GM12864 (cell line): ENCODE results near the gene WASF2.

Experiments used
- DNase-seq: peaks from one replicate; pipeline ENCODE4 v3.0.0-alpha.2; 2011; ENCODE audit warnings: low read depth
- H3K4me3 ChIP-seq: 2 replicates; pipeline ENCODE4 v1.5.1; 2011; ENCODE audit warnings: mild to moderate bottlenecking, low read depth, low read length, control low read depth
- TF ChIP-seq, protein P1 (sequence below): IDR thresholded peaks from 2 replicates; pipeline ENCODE4 v1.5.1; 2011; ENCODE audit warnings: low read depth, mild to moderate bottlenecking, moderate library complexity, low read length, control low read depth, inconsistent platforms; ENCODE audit errors: missing control alignments

WASF2 gene

DNA sequence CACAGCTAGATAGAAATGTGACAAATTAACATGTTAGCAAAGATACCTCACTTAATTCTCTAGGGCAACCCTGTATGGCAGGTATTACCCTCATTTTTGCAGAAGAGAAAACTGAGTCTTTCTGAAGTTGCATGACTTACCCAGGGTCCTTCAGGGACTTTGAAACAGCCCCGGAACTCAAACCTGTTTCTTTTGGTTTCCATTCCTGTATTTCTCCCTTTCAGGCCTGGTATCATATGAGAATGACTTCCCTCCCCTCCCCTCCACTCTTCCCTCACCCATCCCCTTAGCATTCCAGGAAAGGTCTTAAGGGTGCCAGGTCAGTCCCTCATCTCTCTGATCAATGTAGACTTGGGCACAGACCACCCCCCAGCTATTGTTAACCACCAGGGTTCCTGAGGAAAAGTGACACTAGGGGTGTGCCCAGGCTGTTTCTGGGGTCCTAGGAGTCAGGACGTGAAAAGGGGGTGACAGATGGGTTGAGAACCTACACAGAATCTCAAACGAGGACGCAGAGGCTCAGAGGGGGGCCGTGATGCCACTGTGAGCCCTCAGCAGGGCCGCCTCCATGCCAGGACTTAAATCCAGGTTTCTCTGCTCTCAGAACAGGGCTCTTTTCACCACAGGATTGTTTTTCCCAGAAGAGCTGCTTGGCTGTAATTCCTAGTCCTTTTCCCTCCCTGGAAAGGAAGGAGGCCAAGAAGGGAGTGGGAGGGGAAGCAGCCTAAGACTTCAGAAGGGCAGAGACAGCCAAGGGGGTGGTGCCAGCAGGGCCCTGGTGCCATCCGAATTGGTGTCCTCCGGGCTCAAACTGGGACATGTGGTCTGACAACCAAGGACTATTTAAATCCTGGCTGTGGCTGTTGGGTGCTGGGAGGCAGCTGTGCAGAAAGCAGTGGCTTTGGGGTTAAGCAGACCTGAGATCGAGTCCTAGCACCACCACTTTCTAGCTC is 2.1 kb upstream of the WASF2 start:
- H3K4me3 ChIP-seq: no peak overlapping the region
- TF ChIP-seq, protein P1, sequence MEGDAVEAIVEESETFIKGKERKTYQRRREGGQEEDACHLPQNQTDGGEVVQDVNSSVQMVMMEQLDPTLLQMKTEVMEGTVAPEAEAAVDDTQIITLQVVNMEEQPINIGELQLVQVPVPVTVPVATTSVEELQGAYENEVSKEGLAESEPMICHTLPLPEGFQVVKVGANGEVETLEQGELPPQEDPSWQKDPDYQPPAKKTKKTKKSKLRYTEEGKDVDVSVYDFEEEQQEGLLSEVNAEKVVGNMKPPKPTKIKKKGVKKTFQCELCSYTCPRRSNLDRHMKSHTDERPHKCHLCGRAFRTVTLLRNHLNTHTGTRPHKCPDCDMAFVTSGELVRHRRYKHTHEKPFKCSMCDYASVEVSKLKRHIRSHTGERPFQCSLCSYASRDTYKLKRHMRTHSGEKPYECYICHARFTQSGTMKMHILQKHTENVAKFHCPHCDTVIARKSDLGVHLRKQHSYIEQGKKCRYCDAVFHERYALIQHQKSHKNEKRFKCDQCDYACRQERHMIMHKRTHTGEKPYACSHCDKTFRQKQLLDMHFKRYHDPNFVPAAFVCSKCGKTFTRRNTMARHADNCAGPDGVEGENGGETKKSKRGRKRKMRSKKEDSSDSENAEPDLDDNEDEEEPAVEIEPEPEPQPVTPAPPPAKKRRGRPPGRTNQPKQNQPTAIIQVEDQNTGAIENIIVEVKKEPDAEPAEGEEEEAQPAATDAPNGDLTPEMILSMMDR: no peak
- DNase-seq: no peak

DNA sequence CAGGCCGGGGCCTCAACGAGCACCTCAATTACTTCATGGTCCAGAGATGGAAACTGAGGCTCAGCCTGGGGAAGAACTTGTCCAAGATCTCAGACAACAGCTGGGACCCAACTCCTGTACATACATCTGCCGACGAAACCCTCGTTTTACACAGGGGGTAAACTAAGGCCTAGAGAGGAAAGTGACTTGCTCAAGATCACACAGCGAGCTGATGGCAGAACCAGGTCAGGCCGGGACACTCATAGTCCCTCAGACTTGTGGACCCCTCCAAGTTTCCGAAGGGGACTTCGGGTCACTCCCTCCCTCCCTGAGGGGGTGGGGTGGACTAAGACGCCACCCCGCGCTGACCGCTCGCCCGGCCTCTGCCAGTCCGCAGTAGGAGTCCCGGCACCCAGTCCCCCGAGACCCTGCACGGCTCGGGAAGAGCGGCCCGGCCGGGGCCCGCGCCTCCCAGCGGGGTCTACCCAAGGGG is 430 bp downstream of the WASF2 start:
- peak overlapping the region; percentile 92 for H3K4me3 ChIP-seq
- TF ChIP-seq, protein P1: no peak
- DNase-seq: no peak

DNA sequence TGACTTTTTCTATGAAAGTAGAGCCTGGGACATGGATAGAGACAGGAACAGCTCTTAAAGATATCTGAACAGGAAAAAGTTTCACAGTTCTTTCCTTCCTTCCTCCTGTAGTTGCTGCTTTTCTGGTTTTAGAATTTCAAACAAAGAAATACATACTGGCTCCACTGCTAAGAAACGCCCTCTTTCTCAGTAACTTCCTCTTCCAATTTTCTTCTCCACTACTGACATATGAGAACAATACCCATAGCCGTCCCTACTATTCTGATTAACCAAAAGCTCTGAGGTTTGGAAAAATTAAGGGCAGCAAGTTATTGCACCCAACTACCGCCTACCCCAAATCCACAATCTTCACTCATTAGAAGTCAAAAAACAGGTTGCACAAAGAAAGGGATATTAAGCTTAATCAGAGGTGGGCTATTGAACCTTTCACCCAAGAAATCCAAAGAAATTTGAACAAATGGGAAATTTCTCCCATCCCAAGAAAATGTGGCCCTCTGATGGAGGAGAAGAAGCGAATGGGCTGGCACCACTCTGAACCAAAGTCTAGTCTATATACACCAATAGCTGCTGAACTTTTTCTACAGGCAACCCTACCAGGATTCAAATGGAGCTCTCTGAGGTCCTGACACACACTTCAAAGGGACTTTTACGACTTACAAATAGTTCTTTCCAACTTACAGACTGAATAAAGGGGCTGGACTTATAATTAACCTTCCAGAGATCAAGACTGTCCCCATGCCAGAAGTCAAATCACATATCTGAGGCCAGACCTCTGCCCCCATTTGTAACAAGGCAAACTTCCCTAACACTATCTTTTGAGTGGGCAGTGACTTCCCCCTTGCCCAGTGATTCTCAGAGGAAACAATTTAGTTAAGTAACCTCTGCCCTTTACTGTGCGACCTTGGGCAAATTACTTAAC is 1.7 kb downstream of the WASF2 start:
- TF ChIP-seq, protein P1: no peak
- peak overlapping the region; percentile 92 for H3K4me3 ChIP-seq
- DNase-seq: no peak

DNA sequence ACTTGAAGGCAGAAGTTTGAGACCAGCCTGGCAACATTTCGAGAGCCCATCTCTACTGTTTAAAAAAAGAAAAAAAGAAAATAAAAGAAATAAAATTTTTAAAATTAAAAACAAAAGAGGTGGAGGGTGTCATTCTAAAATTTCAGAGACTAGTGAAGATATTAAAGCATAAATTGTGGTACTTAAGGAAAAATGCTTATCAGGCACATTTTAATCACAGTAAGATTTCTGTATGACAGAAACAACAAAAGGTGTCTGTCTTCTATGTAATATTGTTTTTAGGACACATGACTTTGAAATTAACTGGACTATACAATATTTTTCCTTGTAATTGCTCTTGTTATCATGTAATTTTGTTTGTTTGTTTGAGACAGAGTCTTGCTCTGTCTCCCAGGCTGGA is 4.6 kb downstream of the WASF2 start:
- DNase-seq: no peak
- TF ChIP-seq, protein P1: no peak
- H3K4me3 ChIP-seq: no peak overlapping the region

DNA sequence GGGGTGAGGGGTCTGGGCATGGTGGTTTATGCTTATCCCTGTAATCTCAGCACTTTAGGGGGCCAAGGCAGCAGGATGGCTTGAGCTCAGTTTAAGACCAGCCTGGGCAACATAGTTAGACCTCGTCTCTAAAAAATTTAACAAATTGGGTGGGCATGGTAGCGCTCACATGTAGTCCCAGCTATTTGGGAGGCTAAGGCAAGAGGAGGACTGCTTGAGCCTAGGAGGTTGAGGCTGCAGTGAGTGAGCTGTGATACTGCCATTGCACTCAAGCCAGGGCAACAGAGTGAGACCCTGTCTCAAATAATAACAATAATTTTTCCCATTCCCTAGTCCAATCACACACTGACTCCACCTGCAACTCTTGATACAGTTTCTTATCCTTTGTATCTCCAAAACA is 6.3 kb downstream of the WASF2 start:
- TF ChIP-seq, protein P1: no peak
- no peak for DNase-seq
- H3K4me3 ChIP-seq: no peak overlapping the region

DNA sequence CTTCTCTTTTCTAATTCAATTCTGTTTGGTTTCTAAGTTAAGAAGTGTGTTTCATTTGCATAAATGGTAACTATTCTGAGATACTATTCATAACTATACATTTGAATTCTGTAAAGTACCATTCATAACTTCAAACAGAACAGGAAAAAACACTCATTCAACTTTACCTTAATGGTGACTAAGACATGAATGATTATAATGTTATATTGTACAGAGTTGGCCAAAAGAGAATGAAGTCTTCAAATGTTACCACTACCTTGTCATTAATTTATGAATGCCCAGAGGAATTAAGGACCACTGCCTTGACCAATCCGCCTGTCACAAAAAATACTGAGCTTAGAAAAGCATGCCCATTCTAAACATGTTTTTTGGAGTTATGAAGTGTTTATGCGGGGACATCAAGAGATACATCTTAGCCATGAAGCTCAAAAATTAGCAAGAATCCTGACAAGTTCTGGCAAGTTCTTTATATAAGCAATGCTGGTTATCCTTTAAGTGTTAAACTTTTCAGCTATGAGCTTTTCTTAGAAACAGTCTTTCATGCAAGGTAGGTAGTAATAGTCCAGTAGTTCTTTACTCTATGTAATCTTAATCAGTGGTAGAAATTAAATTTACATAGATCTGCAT is 7.9 kb downstream of the WASF2 start:
- no peak overlapping the region; the same call in 1 of the 2 replicates for H3K4me3 ChIP-seq
- DNase-seq: no peak
- TF ChIP-seq, protein P1: no peak
